ENCODE data around the gene BOK.

DNA sequence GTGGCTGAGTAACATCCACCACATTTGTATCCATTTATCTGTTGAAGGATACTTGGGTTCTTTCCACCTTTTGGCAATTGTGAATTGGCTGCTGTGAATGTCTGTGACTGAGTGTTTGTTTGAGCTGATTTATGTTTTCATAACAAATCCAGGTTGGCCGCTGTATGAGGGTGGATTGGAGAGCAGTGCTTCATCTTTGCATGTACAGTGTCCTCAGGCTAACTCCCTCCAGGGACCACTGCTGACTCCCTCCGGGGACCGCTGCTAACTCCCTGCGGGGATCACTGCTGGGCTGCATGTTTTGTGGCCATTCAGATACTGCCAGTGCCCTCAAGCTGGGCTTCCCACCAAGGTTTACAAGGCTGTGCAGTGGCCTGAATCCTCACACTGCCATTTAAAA lies 10.2 kb downstream of the BOK start:
- TF ChIP-seq POLR2AphosphoS5 (IDR thresholded peaks at IDR 0.05; ENCODE audit: low read depth, low read length) (no peak), TAF1 (IDR thresholded peaks at IDR 0.05; ENCODE audit: borderline replicate concordance, insufficient read depth, low read length) (no peak), SIN3A (IDR thresholded peaks at IDR 0.05; ENCODE audit: borderline replicate concordance, insufficient read depth, low read length) (no peak)
- TF ChIP-seq, protein P1, sequence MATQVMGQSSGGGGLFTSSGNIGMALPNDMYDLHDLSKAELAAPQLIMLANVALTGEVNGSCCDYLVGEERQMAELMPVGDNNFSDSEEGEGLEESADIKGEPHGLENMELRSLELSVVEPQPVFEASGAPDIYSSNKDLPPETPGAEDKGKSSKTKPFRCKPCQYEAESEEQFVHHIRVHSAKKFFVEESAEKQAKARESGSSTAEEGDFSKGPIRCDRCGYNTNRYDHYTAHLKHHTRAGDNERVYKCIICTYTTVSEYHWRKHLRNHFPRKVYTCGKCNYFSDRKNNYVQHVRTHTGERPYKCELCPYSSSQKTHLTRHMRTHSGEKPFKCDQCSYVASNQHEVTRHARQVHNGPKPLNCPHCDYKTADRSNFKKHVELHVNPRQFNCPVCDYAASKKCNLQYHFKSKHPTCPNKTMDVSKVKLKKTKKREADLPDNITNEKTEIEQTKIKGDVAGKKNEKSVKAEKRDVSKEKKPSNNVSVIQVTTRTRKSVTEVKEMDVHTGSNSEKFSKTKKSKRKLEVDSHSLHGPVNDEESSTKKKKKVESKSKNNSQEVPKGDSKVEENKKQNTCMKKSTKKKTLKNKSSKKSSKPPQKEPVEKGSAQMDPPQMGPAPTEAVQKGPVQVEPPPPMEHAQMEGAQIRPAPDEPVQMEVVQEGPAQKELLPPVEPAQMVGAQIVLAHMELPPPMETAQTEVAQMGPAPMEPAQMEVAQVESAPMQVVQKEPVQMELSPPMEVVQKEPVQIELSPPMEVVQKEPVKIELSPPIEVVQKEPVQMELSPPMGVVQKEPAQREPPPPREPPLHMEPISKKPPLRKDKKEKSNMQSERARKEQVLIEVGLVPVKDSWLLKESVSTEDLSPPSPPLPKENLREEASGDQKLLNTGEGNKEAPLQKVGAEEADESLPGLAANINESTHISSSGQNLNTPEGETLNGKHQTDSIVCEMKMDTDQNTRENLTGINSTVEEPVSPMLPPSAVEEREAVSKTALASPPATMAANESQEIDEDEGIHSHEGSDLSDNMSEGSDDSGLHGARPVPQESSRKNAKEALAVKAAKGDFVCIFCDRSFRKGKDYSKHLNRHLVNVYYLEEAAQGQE (IDR thresholded peaks at IDR 0.05; ENCODE audit: insufficient read depth in 1 of 2, low read depth in 2 of 2, low read length in 2 of 2): no peak
